Kidney tubule cell (primary cell): ENCODE results near the gene RUNX1.

Source experiments
- DNase-seq: peaks from one replicate; pipeline ENCODE4 v3.0.0-alpha.2; 2018; ENCODE audit warnings: low spot score

Gene RUNX1

DNA sequence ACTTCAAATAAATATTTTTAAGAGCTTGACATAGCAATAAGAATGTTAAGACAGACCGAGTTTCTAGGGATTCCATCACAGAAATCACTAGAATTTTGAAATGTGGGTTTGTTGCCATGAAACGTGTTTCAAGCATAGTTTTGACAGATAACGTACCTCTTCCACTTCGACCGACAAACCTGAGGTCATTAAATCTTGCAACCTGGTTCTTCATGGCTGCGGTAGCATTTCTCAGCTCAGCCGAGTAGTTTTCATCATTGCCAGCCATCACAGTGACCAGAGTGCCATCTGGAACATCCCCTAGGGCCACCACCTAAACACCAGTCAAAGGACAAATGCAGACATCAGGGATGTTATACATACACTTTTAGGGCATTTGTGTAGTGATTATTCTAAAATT is 168.7 kb downstream of the RUNX1 start:
- DNase-seq, result no peak

DNA sequence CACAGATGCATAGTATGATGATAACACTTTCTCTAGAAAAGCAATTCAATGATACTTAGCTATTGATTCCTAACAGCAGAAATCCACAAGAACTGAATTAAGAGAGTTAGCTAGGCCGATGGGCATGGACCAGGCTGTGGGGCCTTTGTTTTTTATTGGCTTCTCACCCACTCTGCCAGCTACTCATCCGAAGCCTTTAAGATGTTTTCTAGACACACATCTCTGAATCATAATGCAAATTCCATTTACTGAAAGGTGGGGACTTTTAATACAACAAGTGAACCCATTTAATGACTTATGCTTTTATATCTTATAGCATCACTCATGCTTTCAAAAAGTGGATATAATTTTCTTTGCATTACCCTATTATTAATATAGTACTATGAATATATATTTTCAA is 170.2 kb downstream of the RUNX1 start:
- DNase-seq, result peak; percentile 30

DNA sequence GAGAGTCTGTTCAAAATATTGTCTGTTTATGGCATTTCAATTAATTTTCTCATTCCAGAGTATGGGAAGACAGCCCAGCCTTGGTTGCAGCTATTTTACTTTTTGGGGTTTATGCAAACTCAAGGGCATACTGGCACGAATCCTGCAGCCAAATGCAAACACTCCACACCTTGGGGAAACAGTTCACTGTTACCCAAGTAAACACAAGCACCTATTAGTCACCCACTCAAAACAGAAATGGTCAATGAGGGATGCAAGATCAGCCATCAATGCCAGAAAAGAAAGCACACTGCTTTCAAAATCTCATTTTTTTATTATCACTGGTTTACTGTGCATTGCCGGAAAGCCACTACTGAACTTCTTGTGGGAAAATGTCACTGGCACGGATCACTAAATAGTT is 170.6 kb downstream of the RUNX1 start:
- DNase-seq, result peak; percentile 30

DNA sequence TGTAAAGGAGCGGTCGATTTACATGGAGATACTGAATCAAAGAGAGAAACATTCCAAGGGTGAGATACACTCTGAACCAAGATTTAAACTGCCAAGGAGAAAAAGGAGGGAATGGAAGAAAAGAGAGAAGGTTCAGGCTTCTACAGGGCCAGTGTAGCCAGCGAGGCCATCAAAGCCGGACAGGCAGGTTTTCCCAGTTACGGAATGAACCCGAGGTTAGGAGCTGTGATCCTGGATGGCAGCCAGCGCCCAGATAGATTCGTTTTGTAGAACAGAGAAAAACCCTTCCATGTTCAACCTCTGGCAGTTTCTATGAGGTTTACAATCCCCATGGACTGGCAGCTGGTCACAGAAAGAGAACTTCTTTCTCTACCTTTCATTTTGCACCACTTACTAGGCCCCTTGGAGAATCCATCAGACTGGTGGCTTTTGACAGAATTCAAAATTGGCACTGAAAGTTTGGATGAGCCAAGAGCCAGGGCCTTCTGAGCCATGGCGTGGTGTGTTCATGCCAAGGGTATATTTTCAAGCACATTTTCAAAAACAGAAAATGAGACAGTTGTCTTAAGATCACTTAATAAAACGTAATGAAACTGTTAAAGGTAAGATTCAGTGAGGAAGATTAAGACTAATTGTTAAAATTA is 171.5 kb downstream of the RUNX1 start:
- peak; percentile 27 for DNase-seq

DNA sequence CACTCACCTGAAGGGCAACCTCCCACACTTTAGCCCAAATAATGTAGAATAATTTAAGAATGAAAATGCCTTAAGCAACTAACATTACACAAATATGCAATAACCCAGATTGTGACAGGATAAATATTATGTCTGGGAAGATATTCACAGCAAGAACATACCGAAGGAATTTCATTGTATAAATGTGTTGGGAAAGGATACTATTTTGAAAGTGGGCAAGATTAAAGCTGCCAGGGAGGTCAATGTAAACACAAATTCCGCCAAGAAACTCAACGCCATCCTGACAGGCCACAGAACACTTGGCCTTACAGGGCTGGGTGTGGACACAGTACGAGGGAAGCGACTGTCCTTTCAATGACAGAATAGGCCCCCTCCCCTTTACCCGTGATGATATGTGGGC is 173.3 kb downstream of the RUNX1 start:
- DNase-seq, result no peak

DNA sequence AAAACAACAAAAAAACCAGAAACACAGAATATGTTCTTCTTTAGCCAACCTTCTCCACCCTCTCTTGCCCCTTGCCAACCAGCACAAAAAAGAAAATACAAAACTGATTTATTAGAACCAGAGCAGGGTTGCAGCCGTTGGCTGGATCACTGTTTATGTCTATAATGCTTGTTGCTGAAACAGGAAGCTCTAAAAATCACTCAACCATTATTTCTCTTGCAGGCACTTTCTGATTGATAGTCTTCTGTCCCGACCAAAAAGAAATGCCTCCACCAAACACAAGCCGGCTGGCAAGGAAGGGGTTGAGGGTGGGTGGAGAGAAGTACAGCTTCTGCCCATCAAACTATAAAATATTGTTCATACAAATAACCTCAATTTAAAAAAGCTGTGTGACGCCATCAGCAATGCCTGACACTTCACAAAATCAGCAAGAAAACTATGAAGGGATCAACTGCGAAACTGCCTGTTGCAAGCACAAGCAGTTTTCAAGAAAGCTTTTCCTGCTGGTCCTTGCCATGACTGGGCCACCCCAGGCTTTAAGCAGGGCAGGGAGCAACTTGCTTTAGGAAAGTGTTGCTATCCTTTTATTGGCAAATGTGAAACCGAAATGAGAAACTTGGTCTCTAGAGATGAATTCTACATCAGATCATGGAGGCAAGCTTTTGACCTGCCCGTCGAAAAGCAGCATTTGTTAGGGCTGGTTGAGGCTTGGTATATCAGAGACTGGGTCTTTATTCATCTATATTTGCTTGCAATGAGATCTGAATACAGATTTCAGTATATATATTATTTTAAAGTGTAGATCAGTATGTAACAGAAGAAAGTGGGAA is 174.2 kb downstream of the RUNX1 start:
- DNase-seq, result peak; percentile 27

DNA sequence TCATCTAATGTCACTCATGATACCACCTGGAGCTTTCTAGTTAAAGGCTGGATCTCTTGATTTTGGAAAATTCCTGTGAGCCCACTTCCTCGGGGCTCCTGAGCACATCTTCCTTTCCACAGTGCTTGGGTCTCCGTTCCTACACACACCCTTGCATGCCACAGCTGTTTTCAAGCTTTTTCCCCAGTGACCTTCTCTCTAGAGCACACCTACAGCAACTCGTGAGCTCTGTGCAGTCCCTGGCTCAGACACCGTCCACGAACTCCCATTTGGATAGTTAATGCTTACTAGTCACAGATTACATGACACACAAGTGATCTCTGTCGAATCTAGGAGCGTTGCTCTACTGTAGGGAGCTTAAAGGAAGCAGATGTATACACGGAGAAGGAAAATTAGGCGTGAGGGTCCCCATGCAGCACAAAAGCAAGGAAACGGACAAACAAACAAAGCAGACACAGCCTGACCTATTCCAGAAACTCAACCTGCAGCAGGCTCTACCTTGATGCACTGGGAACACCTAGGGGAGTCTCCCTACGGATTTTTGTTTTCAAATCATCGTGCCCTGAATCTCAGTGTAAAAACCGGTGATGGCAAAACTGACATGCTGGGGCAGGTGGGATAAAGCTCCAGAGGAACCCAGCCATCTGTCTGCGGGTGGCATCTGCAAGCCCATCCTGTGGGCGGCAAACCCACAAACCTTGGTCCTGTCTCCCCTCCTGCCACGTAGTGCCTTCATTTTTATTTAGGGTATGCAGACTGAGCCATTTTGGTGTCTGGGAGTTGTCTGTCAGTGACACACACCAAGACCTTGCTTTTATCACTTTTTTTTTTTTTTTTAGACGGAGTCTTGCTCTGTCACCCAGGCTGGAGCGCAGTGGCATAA is 177.8 kb downstream of the RUNX1 start:
- no peak for DNase-seq

DNA sequence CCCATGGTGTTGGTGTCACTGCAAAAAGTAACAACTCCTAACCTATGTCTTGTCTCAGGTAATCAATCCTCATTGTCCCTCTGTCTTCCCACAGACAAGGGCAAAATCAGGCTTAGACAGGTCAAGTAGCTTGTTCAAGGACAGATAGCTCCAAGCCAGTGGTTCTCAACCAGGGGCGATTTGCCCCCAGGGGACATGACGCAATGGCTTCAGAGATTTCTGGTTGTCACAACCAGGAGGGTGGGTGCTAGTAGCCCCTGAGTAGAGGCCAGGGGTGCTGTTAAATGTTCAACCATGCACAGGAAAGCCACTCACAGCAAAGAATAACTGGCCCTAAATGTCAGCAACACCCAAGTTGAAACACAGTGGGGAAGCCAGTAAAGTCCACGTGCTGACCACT is 178.9 kb downstream of the RUNX1 start:
- DNase-seq, result no peak

DNA sequence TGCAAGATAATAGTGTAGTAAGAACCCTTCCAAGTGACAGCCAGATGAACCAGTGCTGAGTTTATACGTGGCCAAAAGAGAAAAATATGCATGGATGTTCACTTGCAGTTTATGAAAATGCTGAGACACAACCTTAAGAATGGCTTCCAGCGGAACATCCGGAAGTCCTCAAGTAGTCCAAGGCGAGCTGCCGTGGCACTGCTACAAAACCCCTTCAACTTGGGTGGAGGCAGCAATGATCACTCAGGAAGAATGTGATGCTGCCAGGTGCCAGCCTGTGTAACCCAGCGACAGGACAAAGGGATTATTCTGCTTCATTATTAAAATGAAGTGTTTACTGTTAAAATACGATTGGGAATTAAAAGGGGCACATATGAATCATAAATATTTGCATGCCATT is 179.6 kb downstream of the RUNX1 start:
- DNase-seq, result no peak

DNA sequence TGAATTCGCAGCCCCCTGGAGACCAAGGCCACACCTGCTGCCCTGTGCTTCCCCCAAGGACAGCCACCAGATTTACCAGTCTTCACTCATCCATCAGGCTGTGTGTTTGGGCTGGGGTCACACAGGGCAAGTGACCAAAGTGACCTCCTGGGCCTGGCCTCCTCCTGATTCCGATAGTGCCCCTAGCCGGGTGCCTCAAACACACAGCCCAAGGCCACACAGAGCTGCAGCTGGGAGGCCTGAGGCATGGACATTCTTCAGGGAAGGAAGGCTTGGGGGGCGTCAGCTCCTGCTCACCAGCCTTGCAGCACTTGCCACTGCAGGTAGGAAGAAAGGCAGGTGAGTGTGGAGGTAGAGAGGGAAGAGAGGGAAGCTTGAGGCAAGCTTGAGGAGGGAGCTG is 181.3 kb downstream of the RUNX1 start:
- DNase-seq, result no peak

DNA sequence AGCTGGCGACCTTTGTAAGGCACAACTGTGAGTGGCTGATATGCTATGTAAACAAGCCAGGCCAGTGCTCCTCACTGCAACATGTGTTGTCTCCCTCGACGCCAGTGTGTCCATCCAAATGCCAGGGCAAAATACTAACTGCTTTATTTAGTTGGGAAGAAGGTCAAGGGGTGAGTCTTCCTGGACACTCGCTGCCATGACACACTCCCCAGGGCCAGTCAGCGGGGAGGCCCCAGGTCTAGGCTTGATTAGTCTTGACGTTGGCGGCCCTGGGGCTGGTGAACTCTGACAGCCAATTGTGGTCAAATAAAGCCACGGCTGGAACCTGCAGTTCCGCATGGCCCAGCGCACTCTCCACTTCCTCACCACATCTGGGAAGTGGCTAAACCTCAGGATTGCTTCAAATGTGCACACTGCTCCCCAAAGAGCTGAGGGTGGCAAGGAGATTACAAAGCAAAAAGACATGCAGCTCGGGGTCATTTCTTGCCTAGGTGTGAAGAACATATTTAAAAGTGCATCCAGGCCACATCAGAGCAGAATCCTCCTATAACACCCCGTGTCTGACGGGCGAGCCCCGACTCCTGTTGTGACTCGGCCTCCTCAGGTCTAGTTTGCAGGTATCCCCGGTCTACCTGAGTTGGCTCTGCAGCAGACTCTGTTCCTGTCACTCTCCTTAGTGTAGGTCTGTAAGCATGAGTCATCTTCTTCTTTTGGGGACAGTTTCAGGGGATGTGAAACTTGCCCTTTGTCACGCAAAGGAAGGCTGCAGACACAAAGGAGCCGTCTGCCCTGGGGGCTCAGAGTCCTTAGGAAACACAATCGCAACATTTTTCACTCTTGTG is 183.5 kb downstream of the RUNX1 start:
- DNase-seq, result peak; percentile 93

DNA sequence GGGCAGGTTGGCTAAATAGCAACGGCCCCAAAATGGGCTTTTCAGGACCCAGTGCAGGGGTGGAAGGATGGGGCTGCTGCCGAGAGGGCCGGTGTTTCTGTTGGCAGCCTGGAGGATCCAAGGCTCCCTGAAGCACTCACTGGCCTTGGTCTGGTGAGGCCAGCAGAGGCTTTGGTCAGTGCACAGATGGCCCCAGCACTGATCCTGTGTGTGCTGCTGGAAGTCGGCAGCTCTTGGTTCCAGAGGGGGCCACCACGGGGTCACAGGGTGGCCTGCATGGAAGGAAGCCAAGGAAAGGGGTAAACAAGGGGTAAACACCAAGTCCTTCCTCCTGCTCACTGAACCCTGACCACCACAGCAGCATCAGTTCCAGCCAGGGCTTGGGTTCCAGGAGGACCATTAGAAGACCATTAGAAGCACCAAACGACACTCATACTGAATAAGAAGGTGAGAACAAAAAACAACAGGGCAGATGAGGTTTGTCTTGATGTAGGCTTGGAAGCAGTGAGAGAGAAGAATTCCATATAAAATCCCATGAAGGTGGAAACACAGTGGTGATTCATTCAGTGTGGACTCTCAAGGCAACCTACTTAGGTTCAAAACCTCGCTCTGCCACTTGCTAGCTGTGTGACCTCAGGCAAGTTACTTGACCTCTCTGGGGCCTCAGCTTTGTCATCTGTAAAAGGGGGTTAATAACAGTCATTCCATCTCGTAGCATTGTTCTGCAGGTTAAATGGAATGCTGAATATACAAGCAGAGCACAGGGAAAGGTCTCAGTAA is 184.5 kb downstream of the RUNX1 start:
- DNase-seq, result no peak

DNA sequence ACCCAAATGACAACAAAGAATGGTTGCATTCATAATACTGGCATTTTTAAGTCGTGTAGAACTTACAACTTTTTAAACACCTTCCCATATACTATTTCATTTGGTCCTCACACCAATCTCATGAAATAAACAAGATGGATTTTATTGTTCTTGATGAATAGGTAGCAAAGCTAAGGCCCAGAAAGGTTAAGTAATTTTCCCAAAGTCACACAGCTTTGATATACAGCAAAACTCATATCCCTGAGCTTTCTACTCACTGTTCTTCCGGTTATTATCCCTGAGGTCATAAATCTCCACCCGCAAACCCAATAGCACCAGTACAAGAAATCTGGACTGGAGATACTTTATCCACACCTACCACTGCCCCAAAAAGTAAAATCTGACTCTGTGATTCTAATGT is 186.2 kb downstream of the RUNX1 start:
- no peak for DNase-seq

DNA sequence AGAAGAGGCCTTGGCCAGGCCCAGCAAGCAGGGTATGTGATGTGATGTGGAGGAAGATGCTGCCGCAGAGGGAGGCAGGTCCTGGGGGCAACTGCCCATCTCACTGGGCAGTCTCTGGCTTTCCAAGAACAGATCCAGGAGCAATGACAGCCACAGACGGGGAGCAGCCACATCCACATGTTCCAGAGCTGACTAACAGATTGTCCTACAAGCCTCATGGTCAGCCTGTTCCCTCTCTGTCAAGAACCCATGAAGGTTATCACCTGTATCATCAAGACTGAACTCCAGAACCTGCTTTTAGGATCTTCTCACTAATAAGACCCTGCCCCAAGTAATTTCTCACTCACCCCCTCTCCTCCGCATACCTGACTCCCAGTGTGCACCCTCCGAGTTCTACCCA is 187.8 kb downstream of the RUNX1 start:
- DNase-seq, result no peak

DNA sequence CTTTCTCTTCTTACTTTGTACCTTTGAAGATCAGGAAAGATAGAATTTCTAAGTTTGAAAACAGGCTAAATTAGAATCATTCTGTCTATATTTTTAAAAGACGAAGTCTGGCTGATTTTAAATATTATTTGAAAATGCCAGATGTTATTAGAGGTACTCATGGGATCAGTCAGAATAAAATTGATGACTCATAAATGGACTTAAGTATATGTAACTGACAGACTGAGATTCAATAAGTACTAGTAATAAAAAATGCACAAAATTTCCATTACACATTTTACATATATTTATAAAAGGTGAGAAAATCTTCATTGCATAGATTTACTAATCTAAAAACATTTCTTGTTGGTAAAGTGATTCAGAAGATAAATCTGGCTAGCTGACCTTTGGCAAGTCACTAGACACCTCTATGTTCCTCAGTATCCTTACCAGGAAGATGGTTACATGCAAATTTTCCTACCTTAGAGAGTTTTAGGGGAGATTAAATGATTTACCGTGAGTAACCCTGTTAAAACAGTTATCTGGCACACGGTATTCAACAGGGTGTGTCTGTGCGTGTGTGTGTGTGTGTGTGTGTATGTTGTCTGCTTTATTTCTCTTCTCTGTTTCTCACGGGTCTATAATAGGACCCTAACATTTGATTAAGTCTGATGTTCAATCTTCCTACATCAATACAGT is 189.0 kb downstream of the RUNX1 start:
- DNase-seq, result no peak

DNA sequence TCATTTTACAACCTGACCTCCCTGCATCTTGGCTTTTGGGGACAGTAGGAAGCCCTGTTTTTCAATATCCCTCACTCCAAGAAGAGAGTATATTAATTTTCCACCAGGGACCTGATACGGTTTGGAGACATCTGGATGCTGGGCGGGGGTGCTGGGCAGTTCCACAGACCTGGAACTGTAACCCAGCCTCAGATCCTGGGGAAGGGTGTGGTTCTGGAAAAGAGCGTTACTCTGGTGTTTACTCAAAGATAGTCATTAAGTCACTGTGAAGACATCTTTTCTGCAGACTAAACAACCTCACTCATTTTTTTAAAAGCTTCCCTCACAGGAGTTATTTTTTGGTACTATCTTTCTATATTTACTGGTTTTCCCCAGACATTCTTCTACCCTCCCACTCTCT is 190.5 kb downstream of the RUNX1 start:
- DNase-seq, result no peak

DNA sequence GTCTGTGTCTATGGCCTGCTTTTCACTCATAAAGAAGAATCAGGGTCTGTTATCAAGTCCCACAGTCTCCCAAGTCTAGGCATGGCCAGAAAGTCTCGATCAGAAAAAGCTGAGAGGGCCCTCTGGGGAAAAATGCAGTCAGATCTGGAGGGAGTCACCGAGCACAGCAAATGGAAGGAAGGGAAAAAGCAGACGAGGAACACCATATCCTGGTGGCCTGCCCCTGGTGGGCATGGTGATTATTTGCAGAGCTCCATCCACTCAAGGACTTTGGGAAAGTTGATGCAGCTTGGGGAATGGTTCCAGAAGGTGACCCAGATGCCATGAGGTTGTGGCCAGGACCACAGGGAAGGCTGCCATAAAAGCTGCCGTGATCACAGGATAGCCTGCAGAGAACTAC is 191.2 kb downstream of the RUNX1 start:
- DNase-seq, result no peak

DNA sequence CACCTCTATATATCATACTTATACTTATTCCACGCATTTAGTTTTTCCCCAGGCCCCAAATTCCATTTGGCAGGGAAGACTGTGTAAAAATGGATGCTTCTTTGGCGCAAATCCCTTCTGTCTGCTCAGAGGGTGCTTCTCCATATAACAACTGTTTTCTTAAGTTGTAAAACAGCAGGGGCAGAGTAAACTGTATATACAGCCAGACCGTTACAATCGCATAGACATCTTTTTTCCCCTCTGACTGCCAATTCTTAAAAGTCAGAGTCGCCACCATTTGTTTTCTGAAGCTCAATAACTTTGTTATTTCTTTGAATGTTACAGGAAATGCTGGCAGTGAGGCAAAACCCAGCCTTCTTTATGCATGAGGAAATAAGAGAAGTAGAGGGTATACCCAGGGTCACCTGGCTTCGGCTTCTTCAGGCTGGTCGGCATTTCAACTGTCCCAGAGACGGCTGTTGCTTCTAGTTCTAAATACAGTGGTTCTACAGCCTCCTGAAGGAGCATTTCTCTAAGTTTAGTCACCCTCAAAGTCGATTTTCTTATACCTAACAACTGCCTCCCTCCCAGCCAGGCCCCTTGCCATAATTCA is 191.9 kb downstream of the RUNX1 start:
- no peak for DNase-seq

DNA sequence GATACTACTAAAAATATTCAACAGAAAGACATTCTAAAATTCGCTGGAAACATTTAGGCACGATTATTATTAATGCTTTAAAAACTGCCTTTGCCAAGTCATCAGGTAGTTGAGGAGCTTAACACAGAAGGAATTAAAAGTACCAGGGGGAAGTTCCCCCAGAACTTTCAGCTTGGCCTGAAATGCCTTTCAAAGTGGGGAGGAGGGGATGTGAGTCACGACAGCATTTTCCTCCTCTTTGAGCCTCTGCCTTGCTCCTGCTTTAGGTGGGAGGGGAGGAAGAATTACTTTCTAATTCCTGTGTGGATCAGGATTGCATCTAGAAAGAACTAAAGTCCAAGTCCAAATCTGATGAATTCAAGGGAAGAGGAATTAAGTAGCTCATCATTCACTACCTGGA is 196.7 kb downstream of the RUNX1 start:
- no peak for DNase-seq

DNA sequence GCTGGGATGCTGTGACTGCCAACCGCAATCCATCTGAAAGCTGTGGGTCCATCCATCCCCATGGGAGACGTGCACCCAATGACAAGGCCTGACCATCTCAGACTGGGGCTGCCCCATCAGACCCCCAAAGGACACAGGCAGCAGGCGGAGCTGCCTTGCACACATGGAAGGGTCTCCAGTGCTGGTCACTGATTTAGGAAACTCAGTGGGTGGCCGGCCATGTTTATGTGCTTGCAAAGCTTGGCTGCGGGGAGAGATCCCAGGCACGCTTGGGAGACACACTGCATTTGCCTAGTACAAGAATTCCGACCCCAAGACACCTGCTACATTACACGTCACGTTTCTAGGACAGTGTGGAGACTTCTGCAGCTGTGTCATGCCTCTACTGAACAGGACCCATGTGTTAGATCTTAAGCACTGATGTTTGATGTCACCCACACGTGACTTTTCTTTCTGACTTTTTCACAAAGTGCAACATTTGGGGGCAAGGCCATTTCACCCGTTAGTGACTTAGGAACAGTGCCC is 198.9 kb downstream of the RUNX1 start:
- no peak for DNase-seq
